Small intestine (tissue), 7 donors: ENCODE data around the gene ATP8A2. TPM values are rescaled to one million over a fixed set of nuclear protein-coding genes. Genes with fewer than 3 reads are reported as not detected.

Source experiments
- DNase-seq, 2 donors: peaks; one replicate each; pipeline versions ENCODE4 v3.0.0 to v3.0.0-alpha.2; 2013
- FAIRE-seq: peaks from 2 replicates; lab custom pipeline; 2012; peaks lifted over from hg19 to GRCh38; lab: Jason Lieb, UNC
- H3K27ac ChIP-seq, 3 donors: one replicate each; pipeline ENCODE4 v1.5.1; 2013; ENCODE audit warnings: low read length in 2 of 3, mild to moderate bottlenecking in 2 of 3, control low read depth in 1 of 3, inconsistent platforms in 1 of 3, low read depth in 1 of 3, moderate library complexity in 1 of 3
- H3K27me3 ChIP-seq, 3 donors: one replicate each; pipeline ENCODE4 v1.6.1; 2013; ENCODE audit warnings: low read length in 3 of 3, inconsistent platforms in 1 of 3; ENCODE audit not compliant: control insufficient read depth in 3 of 3, insufficient read depth in 3 of 3
- H3K36me3 ChIP-seq, 3 donors: one replicate each; pipeline ENCODE4 v1.6.1; 2013; ENCODE audit warnings: low read length in 3 of 3, inconsistent platforms in 1 of 3, low read depth in 1 of 3, mild to moderate bottlenecking in 1 of 3, moderate library complexity in 1 of 3; ENCODE audit not compliant: control insufficient read depth in 3 of 3, insufficient read depth in 2 of 3
- H3K4me1 ChIP-seq, 3 donors: one replicate each; pipeline ENCODE4 v1.6.1; 2013; ENCODE audit warnings: low read length in 2 of 3, inconsistent platforms in 1 of 3, low read depth in 1 of 3, mild to moderate bottlenecking in 1 of 3, moderate library complexity in 1 of 3; ENCODE audit not compliant: control insufficient read depth in 3 of 3, insufficient read depth in 2 of 3
- H3K4me3 ChIP-seq, 3 donors: one replicate each; pipeline ENCODE4 v1.5.1; 2013; ENCODE audit warnings: low read length in 3 of 3, control low read depth in 1 of 3, inconsistent platforms in 1 of 3, low read depth in 1 of 3, mild to moderate bottlenecking in 1 of 3, moderate library complexity in 1 of 3
- H3K9me3 ChIP-seq, 2 donors: one replicate each; pipeline ENCODE4 v1.6.1; 2013; ENCODE audit warnings: low read depth in 1 of 2, low read length in 1 of 2; ENCODE audit not compliant: control insufficient read depth in 2 of 2, insufficient read depth in 1 of 2
- WGBS, 3 donors: extraction: QIAGEN DNeasy Blood & Tissue Kit; methylation state at CpG; one replicate each; pipeline ENCODE4 v1.1.7; 2013; 5-methylcytosine and 5-hydroxymethylcytosine counted together
- polyA plus RNA-seq, 4 donors: library from polyadenylated mRNA; stranded (reverse) in 3 of 4; unstranded in 1 of 4; fragments of 200-250 nt in 3 of 4; fragments of 120-200 nt in 1 of 4; gene quantifications; one replicate each; pipeline versions ENCODE4 v1.2.1 to v1.2.3, GENCODE V29; 2013
- donor health status: healthy with polysubstance abuse.
- donor health status: control.
- donor health status: control.
- donor health status: Bipolar disorder and iron deficiency.
- donor health status: healthy.

ATP8A2 gene
- polyA plus RNA-seq, 4 donors: 0.72 to 0.79 TPM; not detected in 2

- H3K4me1 ChIP-seq: peaks cover 0 to 9% (median 0%) of the 10 kb centered on the region in 3 donors
- no peaks in the 10 kb centered on the region for H3K9me3 ChIP-seq
- WGBS, 3 donors: 48 to 71% (median 51%) methylated on average over 2 of the region's 2 CpGs
- FAIRE-seq: no peak
- no peaks in the 10 kb centered on the region for H3K27me3 ChIP-seq
- H3K36me3 ChIP-seq: no peaks in the 10 kb centered on the region
- H3K4me3 ChIP-seq: no peak overlapping the region
- no peak overlapping the region for H3K27ac ChIP-seq
- no peak for DNase-seq
Observed at GRCh38 chr13:26021516-26021915, 649.7 kb downstream of the ATP8A2 start.

GRCh38 chr13:26021956-26022355 lies 650.2 kb downstream of the ATP8A2 start:
- no peak overlapping the region for H3K27ac ChIP-seq
- FAIRE-seq: no peak

DNA sequence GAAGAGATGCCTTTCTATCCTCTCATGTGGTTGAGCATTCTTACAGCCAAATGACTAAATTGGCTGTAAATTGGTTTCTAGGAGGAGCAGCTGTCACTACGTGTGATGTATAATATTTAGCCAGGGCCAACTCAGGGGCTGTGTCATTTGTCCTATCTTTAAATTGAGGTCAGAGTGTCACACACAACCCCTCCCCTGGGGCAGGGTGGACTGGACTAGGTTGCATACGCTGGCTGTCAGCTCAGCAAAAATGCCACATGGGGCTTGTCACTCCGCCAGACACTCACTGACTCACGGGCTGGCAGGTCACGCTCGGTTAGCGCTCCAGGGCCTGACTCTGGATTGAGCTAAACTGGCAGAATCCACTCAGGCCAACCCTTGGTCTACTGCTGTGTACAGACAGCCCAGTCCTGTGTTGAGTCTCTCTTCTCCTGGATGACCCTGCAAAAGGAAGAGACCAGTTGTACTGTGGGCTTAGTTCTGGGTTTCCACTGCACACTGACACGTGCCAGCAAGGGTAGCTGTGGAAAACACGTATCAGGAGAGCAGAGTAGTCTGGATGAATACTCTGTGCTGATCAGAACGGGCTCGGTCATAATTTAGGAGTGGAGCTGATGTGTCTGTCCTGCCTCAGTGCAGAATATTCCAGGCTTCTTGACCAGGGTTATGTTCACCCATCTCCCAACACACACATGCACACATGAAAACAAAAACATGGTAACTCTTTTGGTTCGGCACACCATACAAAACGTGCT lies 650.9 kb downstream of the ATP8A2 start:
- no peak for FAIRE-seq
- WGBS, 3 donors: 61 to 65% (median 61%) methylated on average over 13 of the region's 13 CpGs
- Histone ChIP-seq H3K4me1 (peaks cover 0 to 9% (median 0%) of the 10 kb centered on the region in 3 donors), H3K27ac (peak overlapping the region in 1 of 3 donors; percentile 16), H3K9me3 (no peaks in the 10 kb centered on the region), H3K27me3 (no peaks in the 10 kb centered on the region), H3K36me3 (no peaks in the 10 kb centered on the region), H3K4me3 (no peak overlapping the region)
- DNase-seq: peak in 1 of 2 donors; percentile 84

More at GRCh38 chr13:26021956-26022355, 650.2 kb downstream of the ATP8A2 start:
- WGBS, 3 donors: 67 to 80% (median 69%) methylated on average over 3 of the region's 3 CpGs
- Histone ChIP-seq H3K4me3 (no peak overlapping the region), H3K27me3 (no peaks in the 10 kb centered on the region), H3K9me3 (no peaks in the 10 kb centered on the region), H3K36me3 (no peaks in the 10 kb centered on the region), H3K4me1 (peaks cover 0 to 9% (median 0%) of the 10 kb centered on the region in 3 donors)
- no peak for DNase-seq

DNA sequence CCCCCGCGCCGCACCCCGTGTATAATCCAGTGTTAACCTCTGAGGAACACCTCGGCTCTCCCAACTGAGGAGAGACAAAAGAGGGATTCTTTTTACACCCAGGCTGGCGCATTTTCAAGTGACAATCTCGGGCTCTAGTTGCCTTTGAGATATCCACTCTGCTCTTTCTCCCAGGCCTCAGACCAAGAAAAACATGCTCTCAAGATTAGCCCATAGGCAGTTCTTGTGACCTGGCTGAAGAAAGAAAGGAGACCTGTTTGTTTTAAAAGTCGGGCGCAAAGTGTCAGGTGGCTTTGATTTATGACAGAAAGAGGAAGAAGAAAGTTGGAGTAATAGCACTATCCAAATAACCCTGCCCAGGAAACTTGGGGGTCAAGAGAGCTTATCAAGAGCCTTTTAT lies 652.8 kb downstream of the ATP8A2 start:
- no peaks in the 10 kb centered on the region for H3K27me3 ChIP-seq
- H3K27ac ChIP-seq: peak overlapping the region in 1 of 3 donors; percentile 25
- FAIRE-seq (no peak), DNase-seq (peak in 1 of 2 donors; percentile 59)
- no peaks in the 10 kb centered on the region for H3K36me3 ChIP-seq
- no peaks in the 10 kb centered on the region for H3K9me3 ChIP-seq
- H3K4me3 ChIP-seq: no peak overlapping the region
- H3K4me1 ChIP-seq: peaks cover 0 to 10% (median 0%) of the 10 kb centered on the region in 3 donors
- 58 to 73% (median 68%) methylated on average over 9 of the region's 9 CpGs for WGBS, 3 donors

DNA sequence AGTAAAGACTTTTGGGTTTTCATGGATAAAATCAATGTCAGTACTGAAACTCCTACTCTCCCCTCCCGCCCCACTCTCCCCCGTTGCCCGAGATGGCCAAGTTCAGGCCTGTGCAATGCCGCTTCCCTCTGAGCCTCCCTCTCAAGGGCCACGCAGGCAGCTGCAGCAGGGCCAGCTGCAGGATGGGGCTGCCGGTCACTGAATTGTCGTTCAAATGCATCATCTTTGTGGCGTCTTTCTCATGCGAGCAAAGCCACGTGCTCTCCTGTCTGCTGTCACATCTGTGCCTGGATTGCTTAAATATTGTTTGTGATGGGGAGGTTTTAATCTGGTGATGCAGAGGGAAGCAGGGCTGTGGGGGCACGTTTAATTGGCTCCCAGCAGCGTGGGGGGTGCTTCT lies 653.4 kb downstream of the ATP8A2 start:
- H3K36me3 ChIP-seq: no peaks in the 10 kb centered on the region
- H3K9me3 ChIP-seq: no peaks in the 10 kb centered on the region
- no peak overlapping the region for H3K4me3 ChIP-seq
- WGBS, 3 donors: 71 to 76% (median 74%) methylated on average over 12 of the region's 12 CpGs
- no peak overlapping the region for H3K27ac ChIP-seq
- DNase-seq (no peak), FAIRE-seq (no peak)
- no peaks in the 10 kb centered on the region for H3K27me3 ChIP-seq
- H3K4me1 ChIP-seq: peaks cover 0 to 16% (median 0%) of the 10 kb centered on the region in 3 donors

DNA sequence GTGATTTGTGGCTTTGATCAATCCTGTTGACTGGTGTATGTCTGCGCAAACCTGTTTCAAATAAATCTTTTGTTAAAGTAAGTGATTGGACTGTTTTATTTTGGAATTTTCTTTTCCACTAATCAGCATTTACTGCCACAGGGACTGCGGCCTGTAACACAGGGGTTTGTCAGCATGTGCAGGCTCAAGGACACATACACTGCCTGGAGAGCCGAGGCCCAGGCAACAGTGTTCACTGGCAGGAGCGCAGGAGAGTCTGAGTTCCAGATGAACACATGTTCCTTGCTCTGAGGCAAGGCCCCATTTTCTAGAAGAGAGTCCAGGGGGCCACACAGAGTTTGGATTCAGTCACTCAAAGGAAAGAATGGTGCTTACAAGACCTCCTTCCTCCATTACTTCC lies 654.0 kb downstream of the ATP8A2 start:
- H3K36me3 ChIP-seq: no peaks in the 10 kb centered on the region
- no peaks in the 10 kb centered on the region for H3K27me3 ChIP-seq
- FAIRE-seq: no peak
- peaks cover 0 to 16% (median 0%) of the 10 kb centered on the region in 3 donors for H3K4me1 ChIP-seq
- no peak overlapping the region for H3K4me3 ChIP-seq
- peaks cover 0 to 3% of the 10 kb centered on the region in 2 donors for H3K9me3 ChIP-seq
- no peak overlapping the region for H3K27ac ChIP-seq
- no peak for DNase-seq
- WGBS, 3 donors: 85 to 92% (median 89%) methylated on average over 4 of the region's 4 CpGs

- DNase-seq: no peak
- no peak for FAIRE-seq
- Histone ChIP-seq H3K4me1 (peaks cover 0 to 16% (median 0%) of the 10 kb centered on the region in 3 donors), H3K27me3 (no peaks in the 10 kb centered on the region), H3K9me3 (peaks cover 0 to 6% of the 10 kb centered on the region in 2 donors), H3K4me3 (no peak overlapping the region), H3K36me3 (no peaks in the 10 kb centered on the region), H3K27ac (no peak overlapping the region)
- WGBS, 3 donors: 71 to 83% (median 76%) methylated on average over 4 of the region's 4 CpGs
Observed at GRCh38 chr13:26026211-26026610, 654.4 kb downstream of the ATP8A2 start.

GRCh38 chr13:26029581-26030136 lies 657.9 kb downstream of the ATP8A2 start:
- DNase-seq (no peak), FAIRE-seq (no peak)
- Histone ChIP-seq H3K4me1 (peaks cover 0 to 11% (median 0%) of the 10 kb centered on the region in 3 donors), H3K27ac (peak overlapping the region in 1 of 3 donors; percentile 33), H3K27me3 (no peaks in the 10 kb centered on the region), H3K36me3 (no peaks in the 10 kb centered on the region), H3K9me3 (peaks cover 0 to 12% of the 10 kb centered on the region in 2 donors), H3K4me3 (no peak overlapping the region)
- 87 to 95% (median 89%) methylated on average over 4 of the region's 4 CpGs for WGBS, 3 donors
